Cerebellar nuclear complex (tissue), 1 donor: ENCODE results near the gene C21orf91.
"Not testable (repeated sequence)": the region's sequence is repeated elsewhere in the genome, so short reads cannot be mapped to it uniquely, and the experiment has no call there.

Experiments used
- DNase-seq, 2 experiments: peaks; one replicate each; lab custom pipeline; 2025; lab: John Stamatoyannopoulos, UW

C21orf91 gene

DNA sequence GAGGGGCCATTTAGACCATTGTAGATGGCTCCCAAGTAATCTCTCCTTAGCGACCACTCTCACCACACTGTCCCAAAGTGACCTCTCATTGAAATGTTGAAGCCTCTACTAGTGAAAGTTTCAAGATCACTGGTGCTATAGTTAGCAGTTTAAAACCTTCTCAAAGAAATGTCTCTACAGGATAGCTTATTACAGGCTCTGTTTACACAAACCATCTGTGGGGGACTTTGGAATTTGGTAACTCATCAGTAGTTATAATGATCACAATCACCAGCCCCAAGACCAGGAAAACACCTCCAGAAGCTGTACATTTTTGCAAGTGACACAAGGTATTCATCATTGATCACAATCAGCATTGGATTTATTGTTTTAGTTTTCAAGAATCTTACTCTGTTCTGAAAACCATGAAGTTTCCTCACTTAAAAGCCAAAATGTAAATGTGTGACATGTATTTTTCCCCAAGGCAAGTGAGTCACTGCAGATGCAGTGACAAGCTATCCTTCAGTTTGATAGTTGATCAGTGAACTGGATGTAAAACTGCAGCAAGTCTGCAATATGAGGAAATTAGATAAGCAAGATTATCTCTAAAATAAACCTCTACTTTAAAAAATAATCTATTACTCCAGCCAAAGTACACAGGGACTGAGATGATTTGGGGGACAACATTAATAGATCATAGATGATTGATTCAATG, 41.9 kb downstream of the C21orf91 start:
- no peak for DNase-seq

DNA sequence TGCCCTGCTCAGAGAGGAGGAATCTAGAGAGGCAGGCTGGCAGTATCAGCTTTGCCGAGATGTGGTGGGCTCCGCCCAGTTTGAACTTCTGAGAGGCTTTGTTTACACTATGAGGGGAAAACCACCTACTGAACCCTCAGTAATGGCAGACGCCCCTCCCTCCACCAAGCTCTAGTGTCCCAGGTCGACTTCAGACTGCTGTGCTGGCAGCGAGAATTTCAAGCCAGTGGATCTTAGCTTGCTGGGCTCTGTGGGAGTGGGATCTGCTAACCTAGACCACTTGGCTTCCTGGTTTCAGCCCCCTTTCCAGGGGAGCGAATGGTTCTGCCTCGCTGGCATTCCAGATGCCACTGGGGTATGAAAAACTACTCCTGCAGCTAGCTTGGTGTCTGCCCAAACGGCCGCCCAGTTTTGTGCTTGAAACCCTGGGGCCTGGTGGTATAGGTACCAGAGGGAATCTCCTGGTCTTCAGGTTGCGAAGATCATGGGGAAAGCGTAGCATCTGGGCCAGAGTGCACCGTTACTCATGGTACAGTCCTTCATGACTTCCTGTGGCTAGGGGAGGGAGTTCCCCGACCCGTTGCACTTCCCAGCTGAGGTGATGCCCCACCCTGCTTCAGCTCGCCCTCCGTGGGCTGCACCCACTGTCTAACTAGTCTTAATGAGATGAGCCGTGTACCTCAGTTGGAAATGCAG, 43.6 kb downstream of the C21orf91 start:
- no peak for DNase-seq

DNA sequence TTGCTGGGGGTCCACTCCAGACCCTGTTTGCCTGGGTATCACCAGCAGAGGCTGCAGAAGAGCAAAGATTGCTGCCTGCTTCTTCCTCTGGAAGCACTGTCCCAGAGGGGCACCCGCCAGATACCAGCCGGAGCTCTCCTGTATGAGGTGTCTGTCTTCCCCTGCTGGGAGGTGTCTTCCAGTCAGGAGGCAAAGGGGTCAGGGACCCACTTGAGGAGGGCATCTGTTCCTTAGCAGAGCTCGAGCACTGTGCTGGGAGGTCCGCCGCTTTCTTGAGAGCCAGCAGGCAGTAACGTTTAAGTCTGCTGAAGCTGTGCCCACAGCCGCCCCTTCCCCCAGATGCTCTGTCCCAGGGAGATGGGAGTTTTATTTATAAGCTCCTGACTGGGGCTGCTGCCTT, 44.1 kb downstream of the C21orf91 start:
- DNase-seq, result not testable (repeated sequence)

DNA sequence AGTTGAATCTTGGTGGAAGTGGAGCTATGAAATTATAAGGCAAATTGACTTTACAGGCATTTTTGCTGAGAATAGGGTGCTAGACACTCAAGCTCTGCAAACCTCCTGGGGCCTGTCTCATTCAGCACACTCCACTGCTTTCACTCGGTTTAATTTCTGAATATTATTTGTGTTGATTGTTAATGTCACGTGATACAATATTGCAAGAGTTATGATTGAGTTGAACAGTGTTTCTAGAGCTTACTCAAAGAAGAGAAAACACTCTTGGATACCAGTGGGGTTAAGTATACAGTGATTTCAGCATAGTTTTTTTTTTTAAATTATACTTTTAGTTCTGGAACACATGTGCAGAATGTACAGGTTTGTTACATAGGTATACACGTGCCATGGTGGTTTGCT, 49.7 kb downstream of the C21orf91 start:
- no peak for DNase-seq

DNA sequence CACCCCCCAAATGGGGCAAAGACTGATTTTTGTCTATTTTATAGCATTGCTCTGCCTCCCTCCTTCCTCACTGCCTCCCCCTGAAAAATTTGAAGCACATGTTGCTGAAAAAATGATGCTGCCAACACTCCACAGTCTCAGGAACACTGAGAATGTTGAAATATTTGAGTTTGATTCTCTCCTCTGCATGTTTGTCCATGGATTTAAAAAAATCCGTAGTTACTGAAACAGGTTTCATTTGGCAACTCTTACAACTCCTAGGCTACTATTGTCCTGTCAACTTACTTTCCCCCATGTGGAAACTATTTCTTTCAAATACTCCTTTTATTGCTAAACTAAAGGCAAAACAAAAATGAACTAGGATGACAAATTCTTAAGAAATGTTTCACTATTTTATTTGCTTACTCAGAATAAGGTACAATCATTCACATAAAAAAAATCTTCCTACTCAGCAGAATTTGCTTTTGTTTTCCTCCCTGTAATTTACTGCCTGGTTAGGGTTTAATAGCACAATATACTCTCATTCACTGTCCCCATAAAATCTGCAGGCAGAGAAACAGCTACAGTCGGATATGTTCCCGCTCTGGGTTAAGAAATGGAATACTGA, 50.2 kb downstream of the C21orf91 start:
- DNase-seq, result no peak

DNA sequence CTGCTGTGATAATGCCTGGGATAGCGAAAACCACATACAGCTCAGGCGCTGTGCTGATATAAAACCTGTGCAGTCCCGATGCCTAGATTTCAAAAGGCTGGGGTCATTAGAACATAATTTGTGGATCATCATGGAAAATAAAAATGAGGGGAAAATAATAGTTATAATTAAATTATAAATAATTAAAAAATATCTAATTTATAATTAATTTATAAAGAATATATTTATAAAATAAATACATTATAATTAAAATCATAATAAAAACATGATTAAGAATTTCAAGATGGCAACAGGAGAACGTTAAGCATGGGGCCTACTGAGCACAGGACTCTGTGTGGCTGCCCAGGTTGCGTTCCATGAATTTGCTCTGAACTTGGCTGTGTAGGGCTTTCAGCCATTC, 53.9 kb downstream of the C21orf91 start:
- DNase-seq, result no peak

DNA sequence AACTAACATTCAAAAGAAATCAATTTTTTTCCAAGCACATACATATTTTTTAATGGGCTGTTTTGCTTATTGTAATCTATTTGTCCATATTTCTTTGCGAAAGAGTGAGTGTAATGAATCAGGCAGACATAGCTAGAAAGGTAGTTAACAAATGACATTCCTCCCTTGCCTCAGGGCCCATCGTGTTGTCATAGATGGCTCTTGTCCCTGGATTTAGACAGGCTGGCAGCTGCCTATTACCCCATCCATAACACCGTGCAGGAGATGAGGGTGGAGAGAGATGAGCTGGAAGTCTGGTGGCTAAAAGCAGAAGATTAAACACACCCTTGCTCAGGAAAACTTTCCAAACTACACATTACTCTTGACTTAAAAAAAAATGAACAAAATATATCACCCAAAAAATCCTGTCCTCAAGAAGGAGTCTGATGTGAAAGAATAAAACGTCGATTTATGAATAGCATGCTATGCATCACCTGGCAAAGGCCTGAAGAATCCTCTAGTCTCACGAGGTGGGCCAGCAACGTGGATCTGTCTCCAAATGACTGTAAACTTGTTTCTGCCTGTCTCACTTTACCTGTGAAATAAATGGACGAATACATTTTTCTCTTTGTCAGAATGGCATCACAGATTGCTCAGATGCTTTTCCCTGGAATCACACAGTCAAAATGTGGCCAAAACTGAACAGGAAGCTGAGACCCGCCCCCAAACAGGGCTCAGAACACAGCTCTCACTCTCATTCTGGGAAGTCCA, 55.7 kb downstream of the C21orf91 start:
- no peak for DNase-seq

DNA sequence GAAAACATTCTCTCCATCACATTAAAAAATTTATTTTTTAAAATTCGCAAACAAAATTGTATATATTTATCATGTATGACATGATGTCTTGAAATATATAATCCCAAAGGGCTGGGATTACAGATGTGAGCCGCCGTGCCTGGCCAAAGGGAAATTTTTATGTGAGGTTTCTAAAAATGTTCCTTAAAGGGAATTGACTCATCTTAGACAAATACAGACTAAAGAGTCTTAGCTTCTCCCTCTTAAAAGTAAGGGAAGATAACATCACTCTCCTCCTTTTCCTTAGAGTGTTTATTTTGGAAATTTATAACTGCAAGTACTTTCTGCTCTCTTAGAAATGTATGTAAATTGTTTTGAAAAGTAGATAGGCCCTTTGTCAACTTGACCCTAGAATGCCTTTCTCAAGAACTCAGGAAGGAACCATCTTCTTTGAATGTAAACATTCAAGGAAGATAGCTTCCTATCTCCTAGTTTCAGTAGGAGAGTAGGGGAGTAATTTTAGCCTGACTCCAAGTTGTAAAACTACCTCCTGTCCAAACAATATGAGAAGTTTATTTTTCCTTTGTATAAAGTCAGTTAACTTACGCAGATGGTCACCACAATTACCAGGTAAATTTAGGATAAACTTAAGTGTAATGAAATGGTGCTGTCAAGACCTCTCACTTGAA, 59.5 kb downstream of the C21orf91 start:
- no peak for DNase-seq

DNA sequence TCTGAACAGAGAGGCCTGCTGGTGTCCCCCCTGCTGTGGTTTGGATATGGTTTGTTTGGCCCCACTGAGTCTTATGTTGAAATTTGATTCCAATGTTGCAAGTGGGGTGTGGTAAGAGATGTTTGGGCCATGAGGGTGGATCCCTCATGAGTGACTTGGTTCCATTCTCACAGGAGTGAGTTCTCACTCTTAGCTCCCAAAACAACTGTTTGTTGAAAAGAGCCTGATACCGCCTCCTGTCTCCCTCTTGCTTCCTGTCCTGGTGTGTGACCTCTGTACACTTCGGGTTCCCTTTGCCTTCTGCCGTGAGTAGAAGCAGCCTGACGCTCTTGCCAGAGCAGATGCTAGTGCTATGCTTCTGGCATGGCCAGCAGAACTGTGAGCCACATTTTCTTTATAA, 60.5 kb downstream of the C21orf91 start:
- DNase-seq, result no peak

DNA sequence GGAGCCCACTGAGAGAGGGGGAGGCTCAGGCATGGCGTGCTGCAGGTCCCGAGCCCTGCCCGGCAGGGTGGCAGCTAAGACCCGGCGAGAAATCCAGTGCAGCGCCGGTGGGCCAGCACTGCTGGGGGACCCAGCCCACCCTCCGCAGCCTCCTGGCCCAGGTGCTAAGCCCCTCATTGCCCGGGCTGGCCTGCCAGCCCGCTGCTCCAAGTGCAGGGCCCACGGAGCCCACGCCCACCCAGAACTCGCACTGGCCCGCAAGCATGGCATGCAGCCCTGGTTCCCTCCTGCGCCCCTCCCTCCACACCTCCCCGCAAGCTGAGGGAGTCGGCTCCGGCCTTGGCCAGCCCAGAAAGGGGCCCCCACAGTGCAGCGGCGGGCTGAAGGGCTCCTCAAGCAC, 61.5 kb downstream of the C21orf91 start:
- no peak for DNase-seq

DNA sequence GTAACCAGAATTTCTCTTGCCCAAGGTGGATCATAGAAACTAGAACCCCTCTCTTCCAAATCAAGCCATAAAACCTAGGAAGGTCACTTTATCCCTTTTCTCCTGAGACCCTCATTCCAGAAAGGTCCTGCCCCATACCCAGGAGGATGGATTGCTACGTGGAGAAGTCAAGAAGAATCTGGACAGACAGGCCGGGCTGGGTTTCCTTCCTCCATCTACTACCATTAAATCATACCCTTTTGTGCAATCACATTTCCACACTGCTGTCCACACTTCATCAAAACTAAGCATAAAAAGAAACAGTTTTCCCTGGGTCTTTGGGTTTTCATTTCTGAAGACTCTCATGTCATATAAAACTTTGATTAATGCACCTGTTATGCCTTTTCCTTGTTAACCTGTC, 65.4 kb downstream of the C21orf91 start:
- no peak for DNase-seq

DNA sequence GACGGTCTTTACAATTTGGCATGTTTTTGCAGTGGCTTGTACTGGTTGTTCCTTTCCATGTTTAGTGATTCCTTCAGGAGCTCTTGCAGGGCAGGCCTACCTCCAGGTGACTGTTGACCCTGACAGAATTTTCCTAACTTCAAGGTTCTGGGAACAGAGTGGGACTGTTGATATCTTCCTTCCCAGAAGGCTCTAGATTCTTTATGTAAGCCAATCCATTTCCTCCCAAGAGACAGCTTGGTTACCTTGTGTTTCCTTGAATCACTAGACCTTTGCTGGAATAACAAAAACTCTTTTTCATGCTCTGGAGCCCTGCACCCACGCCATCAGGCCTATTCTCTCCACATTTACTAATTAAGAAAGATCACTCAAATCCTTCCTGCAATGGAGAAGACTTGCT, 67.0 kb downstream of the C21orf91 start:
- no peak for DNase-seq

DNA sequence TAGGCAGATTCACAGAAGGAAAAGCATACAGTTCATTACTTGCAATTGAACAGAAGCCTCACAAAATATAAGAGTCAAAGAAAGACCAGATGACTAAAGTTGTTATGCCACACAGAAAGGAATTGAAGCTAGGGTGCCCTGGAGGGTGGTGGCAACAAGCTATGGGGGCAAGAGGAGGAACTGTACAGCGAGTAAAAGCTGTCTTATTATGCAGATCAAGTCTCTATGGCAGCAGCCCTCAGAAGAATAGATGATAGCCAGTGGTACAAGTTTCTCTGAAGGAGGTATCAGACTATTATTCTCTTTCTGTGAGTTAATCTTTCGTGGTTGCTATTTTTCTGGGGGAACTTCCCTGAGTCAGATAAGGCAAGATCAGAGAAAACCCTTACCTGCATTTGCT, 72.2 kb downstream of the C21orf91 start:
- DNase-seq, result no peak

DNA sequence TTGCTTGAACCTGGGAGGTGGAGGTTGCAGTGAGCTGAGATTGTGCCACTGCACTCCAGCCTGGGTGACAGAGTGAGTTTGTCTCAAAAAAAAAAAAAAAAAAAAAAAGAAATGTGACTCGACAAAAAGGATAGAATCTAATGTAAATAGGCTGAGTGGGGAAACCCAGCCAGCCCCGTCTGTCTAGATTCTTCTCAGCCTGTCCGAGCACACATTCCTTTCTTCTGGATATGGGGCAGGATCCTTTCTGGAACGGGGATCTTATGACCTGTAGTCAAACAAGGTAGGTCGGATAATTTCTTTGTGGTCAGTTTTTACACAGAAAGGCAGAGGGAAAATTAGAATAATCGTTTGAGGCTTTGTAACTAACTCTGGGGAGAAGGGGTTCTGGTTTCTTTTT, 74.1 kb downstream of the C21orf91 start:
- no peak for DNase-seq

DNA sequence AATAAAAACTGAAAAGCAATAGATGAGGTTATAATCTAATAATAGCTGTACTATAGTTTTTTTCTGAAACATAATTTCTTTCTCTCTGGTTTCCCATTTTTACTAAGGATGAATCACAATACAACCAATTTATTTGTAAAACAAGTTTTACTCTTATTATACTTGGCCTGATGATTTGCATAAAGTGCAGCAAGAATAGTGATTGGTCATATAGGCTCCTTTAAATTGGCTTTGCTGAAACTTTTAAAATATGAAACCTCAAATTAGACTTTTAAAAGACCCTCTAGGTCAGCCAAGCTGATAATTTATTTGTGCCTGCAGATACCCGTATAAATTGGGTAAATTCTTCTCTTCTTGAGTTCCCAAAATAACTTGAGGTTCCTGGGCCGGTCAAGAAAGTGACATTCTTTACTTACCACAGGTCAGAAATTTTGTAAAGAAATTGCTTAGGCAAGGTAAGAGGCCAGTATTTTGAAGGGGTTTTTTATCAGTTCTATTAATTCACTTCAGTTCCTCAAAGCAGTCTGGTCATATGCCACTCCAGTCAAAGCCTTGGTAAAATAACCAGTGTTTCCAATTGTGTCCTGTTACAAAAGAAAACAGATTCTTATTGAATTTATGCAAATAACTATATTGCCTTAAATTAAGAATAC, 76.1 kb downstream of the C21orf91 start:
- no peak for DNase-seq

DNA sequence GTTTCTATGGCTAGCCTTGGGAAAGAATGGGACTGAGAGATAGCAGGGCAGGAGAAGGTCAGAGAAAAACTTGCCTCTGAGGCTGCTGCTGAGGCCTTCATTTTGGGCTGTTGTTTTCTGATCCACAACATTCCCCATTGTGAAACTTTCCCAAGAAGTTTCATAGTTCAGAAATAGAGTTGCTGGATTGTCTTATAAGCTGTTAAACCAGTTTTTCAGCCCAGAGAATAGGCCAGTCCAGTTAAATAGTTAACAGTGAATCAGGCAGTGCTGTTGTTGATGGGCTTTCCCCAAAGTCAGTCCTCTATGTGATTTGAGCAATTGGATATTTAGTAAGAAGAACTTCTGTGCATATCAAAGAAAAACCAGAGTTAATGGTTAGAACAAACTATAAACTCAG, 77.0 kb downstream of the C21orf91 start:
- no peak for DNase-seq
